Measurements from ENCODE around the gene NLRP6. TPM values are rescaled to one million over a fixed set of nuclear protein-coding genes. Genes with fewer than 3 reads are reported as not detected.
A peak's percentile ranks its signal among the peaks of the same experiment; 100 is the strongest.

Gene NLRP6
- total RNA-seq, 2 experiments from 2014 or later, result 0.25 to 0.65 TPM

DNA sequence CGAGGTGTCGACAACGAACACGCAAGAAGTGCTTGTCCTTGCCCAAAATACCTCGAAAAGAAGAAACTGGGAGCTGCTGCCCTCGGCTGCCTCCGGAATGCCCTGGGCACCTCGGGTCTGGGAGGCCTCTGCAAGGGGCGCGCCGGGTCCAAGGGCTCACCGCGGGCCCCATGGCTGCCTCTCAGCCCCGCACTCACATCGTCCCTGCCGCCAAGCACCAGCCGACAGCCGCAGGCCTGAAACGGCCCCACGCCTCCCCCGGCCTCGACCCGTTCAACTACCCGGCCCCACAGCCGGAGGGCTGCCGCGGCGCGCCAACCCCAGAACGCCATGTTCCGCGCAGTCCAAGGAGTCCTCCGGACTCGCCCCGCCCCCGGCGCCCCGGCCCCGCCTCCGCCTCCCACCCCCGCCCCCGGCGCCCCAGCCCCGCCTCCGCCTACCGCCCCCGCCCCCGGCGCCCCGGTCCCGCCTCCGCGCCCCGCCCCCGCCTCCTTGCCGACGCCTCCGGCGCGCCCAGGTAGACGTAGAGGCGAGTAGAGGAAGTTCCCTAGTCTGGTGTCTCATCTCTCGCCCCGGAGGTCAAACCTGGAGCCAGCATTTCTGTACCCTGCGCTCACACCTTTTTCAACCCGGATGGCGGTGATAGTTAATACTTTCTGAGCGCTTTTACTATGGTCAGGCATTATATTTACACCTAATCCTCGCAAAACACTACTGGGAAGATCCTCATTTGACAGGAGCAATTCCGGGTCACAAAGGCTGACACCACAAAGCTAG lies 42.0 kb upstream of the NLRP6 start, which contains the start of gene SIRT3:
TSS of gene SIRT3 (minus strand) at position 346 of the 777 bp plus-strand sequence. CDS start at position 332, 14 bp downstream.
- CTCF ChIA-PET (ENCODE audit: unreplicated experiment), result no interaction called here
- intact Hi-C loops (cut with micrococcal nuclease; ENCODE audit: unreplicated experiment), result loop anchor here (1.0 kb wide), 1 partner anchor 29 kb away; the partner anchor contains the start of genes BET1L and RIC8A
- peak; percentile 94 for DNase-seq (ENCODE audit: low spot score)

DNA sequence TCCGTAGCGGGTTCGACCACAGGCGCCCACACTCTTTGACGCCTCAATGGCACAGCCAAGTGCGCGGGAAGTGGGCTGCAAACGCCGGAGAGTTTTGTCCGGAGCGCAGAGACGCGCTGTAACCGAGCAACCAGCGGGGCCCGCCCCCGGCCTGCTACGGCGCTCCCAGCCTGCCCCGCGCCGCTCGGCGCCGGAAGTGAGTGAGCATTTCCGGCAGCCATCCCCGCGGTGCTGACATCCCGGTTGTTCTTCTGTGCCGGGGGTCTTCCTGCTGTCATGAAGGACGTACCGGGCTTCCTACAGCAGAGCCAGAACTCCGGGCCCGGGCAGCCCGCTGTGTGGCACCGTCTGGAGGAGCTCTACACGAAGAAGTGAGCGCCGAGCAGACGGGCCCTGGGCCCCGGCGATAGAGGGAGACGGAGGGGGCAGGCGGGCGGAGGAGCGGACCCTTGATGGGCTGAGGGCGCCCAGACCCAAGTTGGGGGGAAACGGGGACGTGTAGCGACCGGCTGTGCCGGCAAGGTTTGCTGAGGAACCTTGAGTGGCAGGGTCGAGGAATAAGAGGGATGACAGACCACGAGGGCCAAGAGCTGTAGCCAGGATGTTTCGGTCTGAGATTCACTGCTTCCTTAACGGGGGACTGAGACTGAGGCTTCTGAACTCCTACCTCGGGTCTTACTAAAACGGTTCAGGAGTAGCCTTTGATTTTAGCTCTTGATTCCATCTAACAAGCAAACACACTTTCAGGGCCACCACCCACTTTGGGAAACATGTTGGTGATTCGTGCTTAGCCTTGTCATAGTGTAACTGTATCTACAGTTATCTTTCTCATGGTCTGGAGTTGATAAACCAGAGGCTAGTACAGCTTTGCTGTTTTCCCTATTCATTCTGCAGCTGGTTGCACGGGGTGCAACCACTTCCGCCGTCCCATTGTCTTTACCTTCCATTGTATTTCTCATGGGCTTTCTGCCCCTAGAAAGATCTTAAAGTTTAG lies 41.1 kb upstream of the NLRP6 start, which contains the start of gene PSMD13:
TSS of gene PSMD13 (plus strand) at position 203 of the 994 bp plus-strand sequence. CDS start at position 277, 74 bp downstream.
- Histone ChIP-seq H3K27ac (ENCODE audit: low read depth, low read length, poor library complexity, severe bottlenecking) (peak within 1 kb of the TSS; percentile 89), H2AFZ (ENCODE audit: low read length) (peak within 1 kb of the TSS; percentile 79), H3K36me3 (ENCODE audit: insufficient read depth, low read length) (peaks cover 31% of the 10 kb centered on the region), H4K20me1 (ENCODE audit: insufficient read depth, low read length) (peaks cover 10% of the 10 kb centered on the region; the same call in 1 of the 2 replicates), H3K9me3 (ENCODE audit: low read length) (no peaks in the 10 kb centered on the region), H3K4me1 (ENCODE audit: insufficient read depth, low read length, poor library complexity, severe bottlenecking) (peaks cover 19% of the 10 kb centered on the region), H3K4me2 (ENCODE audit: low read length) (peak within 1 kb of the TSS; percentile 92), H3K79me2 (ENCODE audit: insufficient read depth, low read depth, low read length) (peaks cover 32% of the 10 kb centered on the region), H3K9me2 (ENCODE audit: insufficient read depth, low read length) (no peaks in the 10 kb centered on the region), H3K4me3 (ENCODE audit: low read depth, low read length, poor library complexity, severe bottlenecking) (peak within 1 kb of the TSS; percentile 99)
- ChIA-PET CTCF (ENCODE audit: unreplicated experiment) (interaction anchor here (0.6 to 1.2 kb wide), 2 partner anchors 14 to 103 kb away, joined by 3 read pairs; no protein-coding TSS in a partner anchor), POLR2A (interaction anchor here (0.8 to 2.3 kb wide), 7 partner anchors 9 to 211 kb away, joined by 3 to 9 read pairs (median 4); partner anchors contain the start of genes BET1L and RIC8A)
- TF ChIP-seq EZH2phosphoT487 (IDR thresholded peaks at IDR 0.05; ENCODE audit: borderline replicate concordance, low read depth, low read length), result no peak
- TF ChIP-seq, protein P1, sequence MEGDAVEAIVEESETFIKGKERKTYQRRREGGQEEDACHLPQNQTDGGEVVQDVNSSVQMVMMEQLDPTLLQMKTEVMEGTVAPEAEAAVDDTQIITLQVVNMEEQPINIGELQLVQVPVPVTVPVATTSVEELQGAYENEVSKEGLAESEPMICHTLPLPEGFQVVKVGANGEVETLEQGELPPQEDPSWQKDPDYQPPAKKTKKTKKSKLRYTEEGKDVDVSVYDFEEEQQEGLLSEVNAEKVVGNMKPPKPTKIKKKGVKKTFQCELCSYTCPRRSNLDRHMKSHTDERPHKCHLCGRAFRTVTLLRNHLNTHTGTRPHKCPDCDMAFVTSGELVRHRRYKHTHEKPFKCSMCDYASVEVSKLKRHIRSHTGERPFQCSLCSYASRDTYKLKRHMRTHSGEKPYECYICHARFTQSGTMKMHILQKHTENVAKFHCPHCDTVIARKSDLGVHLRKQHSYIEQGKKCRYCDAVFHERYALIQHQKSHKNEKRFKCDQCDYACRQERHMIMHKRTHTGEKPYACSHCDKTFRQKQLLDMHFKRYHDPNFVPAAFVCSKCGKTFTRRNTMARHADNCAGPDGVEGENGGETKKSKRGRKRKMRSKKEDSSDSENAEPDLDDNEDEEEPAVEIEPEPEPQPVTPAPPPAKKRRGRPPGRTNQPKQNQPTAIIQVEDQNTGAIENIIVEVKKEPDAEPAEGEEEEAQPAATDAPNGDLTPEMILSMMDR (conservative IDR thresholded peaks at IDR 0.05; ENCODE audit: low read length), result no peak
- intact Hi-C loops (cut with micrococcal nuclease; ENCODE audit: unreplicated experiment), result loop anchor here (1.0 kb wide), 1 partner anchor 30 kb away; the partner anchor contains the start of genes BET1L and RIC8A
- DNase-seq (ENCODE audit: low spot score), result peak; percentile 89
- BruUV-seq (replicated peaks), result no TSS peak

More for the DNA sequence above, 42.0 kb upstream of the NLRP6 start, which contains the start of gene SIRT3:
- H3K79me2 ChIP-seq (ENCODE audit: insufficient read depth, low read depth, low read length), result peaks cover 32% of the 10 kb centered on the region
- H3K36me3 ChIP-seq (ENCODE audit: insufficient read depth, low read length), result peaks cover 22% of the 10 kb centered on the region
- no peaks in the 10 kb centered on the region for H3K9me3 ChIP-seq (ENCODE audit: low read length)
- POLR2A ChIA-PET, result interaction anchor here (0.9 to 1.8 kb wide), 4 partner anchors 12 to 28 kb away, joined by 3 to 7 read pairs (median 5); partner anchors contain the start of genes BET1L and RIC8A
- peak within 1 kb of the TSS; percentile 92 for H3K4me2 ChIP-seq (ENCODE audit: low read length)
- H3K4me1 ChIP-seq (ENCODE audit: insufficient read depth, low read length, poor library complexity, severe bottlenecking), result peaks cover 19% of the 10 kb centered on the region
- no peak for TF ChIP-seq EZH2phosphoT487 (IDR thresholded peaks at IDR 0.05; ENCODE audit: borderline replicate concordance, low read depth, low read length)
- TF ChIP-seq, protein P1 (conservative IDR thresholded peaks at IDR 0.05; ENCODE audit: low read length), result no peak
- no peaks in the 10 kb centered on the region for H3K9me2 ChIP-seq (ENCODE audit: insufficient read depth, low read length)
- peaks cover 10% of the 10 kb centered on the region; the same call in 1 of the 2 replicates for H4K20me1 ChIP-seq (ENCODE audit: insufficient read depth, low read length)
- BruUV-seq (replicated peaks), result no TSS peak
- peak within 1 kb of the TSS; percentile 99 for H3K4me3 ChIP-seq (ENCODE audit: low read depth, low read length, poor library complexity, severe bottlenecking)
- H2AFZ ChIP-seq (ENCODE audit: low read length), result peak within 1 kb of the TSS; percentile 79
- peak within 1 kb of the TSS; percentile 89 for H3K27ac ChIP-seq (ENCODE audit: low read depth, low read length, poor library complexity, severe bottlenecking)

Measured in OCI-LY7 (cell line).